GM19240 (cell line): ENCODE results near the gene TMEM59L.

Source experiments
- DNase-seq: peaks from one replicate; pipeline ENCODE4 v3.0.0; 2011; ENCODE audit warnings: low spot score; ENCODE audit not compliant: insufficient read length

TMEM59L gene

GRCh38 chr19:18636969-18637629 lies 24.4 kb downstream of the TMEM59L start, which contains the start of gene KLHL26:
TSS of gene KLHL26 (plus strand) at chr19:18637028. CDS start at chr19:18637055, 27 bp downstream.
- peak; percentile 87 for DNase-seq

GRCh38 chr19:18637673-18638630 lies 25.3 kb downstream of the TMEM59L start:
- no peak for DNase-seq

GRCh38 chr19:18639706-18640243 lies 27.1 kb downstream of the TMEM59L start:
- DNase-seq: no peak

- DNase-seq: no peak
These were observed 31.7 kb downstream of the TMEM59L start for GRCh38 chr19:18644196-18645034.

- no peak for DNase-seq
These were observed 32.4 kb downstream of the TMEM59L start for GRCh38 chr19:18645035-18645511.

GRCh38 chr19:18646535-18647370 lies 34.1 kb downstream of the TMEM59L start:
- DNase-seq: no peak

- DNase-seq: no peak
These were observed 34.7 kb downstream of the TMEM59L start for GRCh38 chr19:18647371-18647767.

GRCh38 chr19:18647807-18648206 lies 35.1 kb downstream of the TMEM59L start:
- no peak for DNase-seq

- DNase-seq: no peak
These were observed 36.3 kb downstream of the TMEM59L start for GRCh38 chr19:18648973-18649315.

GRCh38 chr19:18649371-18650020 lies 36.8 kb downstream of the TMEM59L start:
- no peak for DNase-seq

GRCh38 chr19:18650021-18650390 lies 37.3 kb downstream of the TMEM59L start:
- DNase-seq: no peak

GRCh38 chr19:18650468-18651041 lies 37.9 kb downstream of the TMEM59L start:
- no peak for DNase-seq

- DNase-seq: no peak
These were observed 38.6 kb downstream of the TMEM59L start for GRCh38 chr19:18651300-18651699.

GRCh38 chr19:18651733-18652132 lies 39.1 kb downstream of the TMEM59L start:
- DNase-seq: no peak

GRCh38 chr19:18653853-18654252 lies 41.2 kb downstream of the TMEM59L start:
- no peak for DNase-seq

GRCh38 chr19:18654469-18654868 lies 41.8 kb downstream of the TMEM59L start:
- DNase-seq: no peak

GRCh38 chr19:18655173-18655844 lies 42.6 kb downstream of the TMEM59L start:
- no peak for DNase-seq

- DNase-seq: no peak
These were observed 43.8 kb downstream of the TMEM59L start for GRCh38 chr19:18656337-18657086.
